HG02885 (cell line): ENCODE data around the gene SENP3.
"Not testable (repeated sequence)": the region's sequence is repeated elsewhere in the genome, so short reads cannot be mapped to it uniquely, and the experiment has no call there.

Source experiments
- ATAC-seq: cut with Tn5 transposase; IDR thresholded peaks from one replicate; pipeline ENCODE4 v1.9.1; 2021; ENCODE audit warnings: mild to moderate bottlenecking; ENCODE audit not compliant: unreplicated experiment, poor library complexity

Gene SENP3

GRCh38 chr17:7590743-7591142 is 29.0 kb downstream of the SENP3 start:
- ATAC-seq = no peak

- ATAC-seq = no peak
Observed at GRCh38 chr17:7591596-7591995, 29.9 kb downstream of the SENP3 start.

- ATAC-seq = no peak
Observed at GRCh38 chr17:7592422-7593021, 30.8 kb downstream of the SENP3 start.

- no peak for ATAC-seq
Observed at GRCh38 chr17:7593296-7593695, 31.6 kb downstream of the SENP3 start.

- ATAC-seq = not testable (repeated sequence)
Observed at GRCh38 chr17:7597561-7597960, 35.8 kb downstream of the SENP3 start.

GRCh38 chr17:7606280-7606679 is 44.6 kb downstream of the SENP3 start:
- no peak for ATAC-seq

- no peak for ATAC-seq
Observed at GRCh38 chr17:7610641-7611040, 48.9 kb downstream of the SENP3 start.

- no peak for ATAC-seq
Observed at GRCh38 chr17:7611635-7612293, 50.0 kb downstream of the SENP3 start.

- ATAC-seq = no peak
Observed at GRCh38 chr17:7612294-7612640, 50.5 kb downstream of the SENP3 start.

GRCh38 chr17:7613769-7614424 is 52.2 kb downstream of the SENP3 start:
- no peak for ATAC-seq

GRCh38 chr17:7614425-7615264 is 52.9 kb downstream of the SENP3 start, which contains the start of gene FXR2:
FXR2 (minus strand) TSS chr17:7614897; CDS start chr17:7614532, 365 bp downstream.
- ATAC-seq = peak; percentile 89

GRCh38 chr17:7615265-7615747 is 53.6 kb downstream of the SENP3 start:
- no peak for ATAC-seq

GRCh38 chr17:7618608-7619007 is 56.9 kb downstream of the SENP3 start:
- no peak for ATAC-seq

GRCh38 chr17:7620835-7621234 is 59.1 kb downstream of the SENP3 start:
- ATAC-seq = no peak
